Stimulated activated naive CD8-positive, alpha-beta T cell treated with anti-CD3 and anti-CD28 coated beads, Interleukin-15, Interleukin-2, amounts not matched to agents 100 ng/mL and 50 ng/mL, for 24 hours (primary cell): ENCODE results near the gene PRSS50.

Source experiments
- H3K27ac Mint-ChIP-seq: one replicate; pipeline ENCODE4 v1.8.0; 2021; ENCODE audit warnings: mild to moderate bottlenecking, mixed read lengths
- H3K27me3 Mint-ChIP-seq: one replicate; pipeline ENCODE4 v1.8.0; 2021; ENCODE audit warnings: mixed read lengths
- H3K36me3 Mint-ChIP-seq: one replicate; pipeline ENCODE4 v1.8.0; 2021; ENCODE audit warnings: low read depth, mixed read lengths
- H3K4me1 Mint-ChIP-seq: one replicate; pipeline ENCODE4 v1.8.0; 2021; ENCODE audit warnings: low read depth, mixed read lengths
- H3K4me3 Mint-ChIP-seq: one replicate; pipeline ENCODE4 v1.8.0; 2021; ENCODE audit warnings: mild to moderate bottlenecking, mixed read lengths
- H3K9me3 Mint-ChIP-seq: one replicate; pipeline ENCODE4 v1.8.0; 2021; ENCODE audit warnings: mixed read lengths

Gene PRSS50

GRCh38 chr3:46667061-46667621, 50.5 kb downstream of the PRSS50 start:
- no peak overlapping the region for H3K4me3 Mint-ChIP-seq
- no peaks in the 10 kb centered on the region for H3K27me3 Mint-ChIP-seq
- H3K9me3 Mint-ChIP-seq, result no peaks in the 10 kb centered on the region
- no peaks in the 10 kb centered on the region for H3K36me3 Mint-ChIP-seq
- no peak overlapping the region for H3K27ac Mint-ChIP-seq
- no peaks in the 10 kb centered on the region for H3K4me1 Mint-ChIP-seq

DNA sequence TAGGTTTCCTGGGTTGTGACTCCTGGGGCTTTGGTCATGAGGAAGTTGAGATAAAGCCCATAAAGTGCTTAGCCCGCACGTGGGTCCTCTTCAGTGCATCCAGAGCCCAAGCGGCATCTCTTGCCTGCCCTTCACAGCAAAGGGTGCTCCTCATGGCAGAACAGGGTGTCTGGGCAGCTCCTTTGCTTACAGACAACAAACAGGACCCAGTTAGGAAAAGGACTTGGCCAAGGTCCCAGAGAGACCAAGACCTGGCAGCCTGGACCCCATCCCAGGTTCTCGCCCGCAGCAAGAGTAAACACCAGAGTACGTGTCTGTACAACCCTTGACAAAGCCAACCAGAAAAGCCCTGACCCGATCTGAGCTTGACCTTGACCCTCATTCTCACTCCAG, 51.2 kb downstream of the PRSS50 start:
- no peak overlapping the region for H3K27ac Mint-ChIP-seq
- H3K4me3 Mint-ChIP-seq, result no peak overlapping the region

GRCh38 chr3:46665763-46666452, 51.8 kb downstream of the PRSS50 start:
- Mint-ChIP-seq H3K27me3 (no peaks in the 10 kb centered on the region), H3K4me3 (no peak overlapping the region), H3K36me3 (no peaks in the 10 kb centered on the region), H3K27ac (no peak overlapping the region), H3K9me3 (no peaks in the 10 kb centered on the region), H3K4me1 (no peaks in the 10 kb centered on the region)

More for the DNA sequence above, 51.2 kb downstream of the PRSS50 start:
- H3K27me3 Mint-ChIP-seq, result no peaks in the 10 kb centered on the region
- H3K36me3 Mint-ChIP-seq, result no peaks in the 10 kb centered on the region
- H3K4me1 Mint-ChIP-seq, result no peaks in the 10 kb centered on the region
- H3K9me3 Mint-ChIP-seq, result no peaks in the 10 kb centered on the region

DNA sequence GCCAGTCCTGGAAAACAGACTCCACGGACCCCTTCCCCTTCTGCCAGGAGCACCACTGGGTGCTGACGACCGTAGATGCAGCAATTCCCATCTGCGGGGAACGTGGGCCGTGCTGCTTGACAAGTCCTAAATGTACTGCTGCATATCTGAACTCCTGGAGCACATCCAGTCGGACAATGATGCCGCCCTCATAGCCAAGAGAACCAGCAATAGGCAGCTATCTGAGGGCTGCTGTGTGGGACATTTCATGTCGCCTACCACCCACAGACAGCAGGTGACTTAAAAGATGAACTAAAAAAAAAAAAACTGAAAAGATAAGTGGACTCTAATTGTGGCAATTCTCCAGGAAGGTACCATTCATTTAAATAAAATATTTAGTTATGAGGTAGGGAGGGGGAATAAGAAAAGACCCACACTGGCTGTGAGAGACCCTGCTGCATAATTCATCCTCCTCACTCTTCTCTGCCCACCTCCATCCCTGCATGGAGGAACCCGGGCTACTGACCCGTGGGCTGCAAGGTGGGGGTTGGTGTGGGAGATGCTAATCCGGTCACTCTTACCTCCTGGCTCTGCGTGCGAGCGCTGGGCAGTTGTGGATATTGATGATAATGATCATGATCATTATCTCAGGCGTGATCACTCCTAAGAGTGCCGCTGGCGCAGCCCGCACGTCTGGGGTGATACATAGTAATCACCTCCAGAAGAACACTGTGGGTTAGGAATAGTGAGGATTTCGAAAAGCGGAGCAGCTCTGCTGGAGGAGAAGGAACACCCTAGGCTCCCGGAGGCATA, 52.5 kb downstream of the PRSS50 start:
- Mint-ChIP-seq H3K4me1 (no peaks in the 10 kb centered on the region), H3K27ac (no peak overlapping the region), H3K36me3 (no peaks in the 10 kb centered on the region), H3K4me3 (no peak overlapping the region), H3K27me3 (no peaks in the 10 kb centered on the region), H3K9me3 (no peaks in the 10 kb centered on the region)

DNA sequence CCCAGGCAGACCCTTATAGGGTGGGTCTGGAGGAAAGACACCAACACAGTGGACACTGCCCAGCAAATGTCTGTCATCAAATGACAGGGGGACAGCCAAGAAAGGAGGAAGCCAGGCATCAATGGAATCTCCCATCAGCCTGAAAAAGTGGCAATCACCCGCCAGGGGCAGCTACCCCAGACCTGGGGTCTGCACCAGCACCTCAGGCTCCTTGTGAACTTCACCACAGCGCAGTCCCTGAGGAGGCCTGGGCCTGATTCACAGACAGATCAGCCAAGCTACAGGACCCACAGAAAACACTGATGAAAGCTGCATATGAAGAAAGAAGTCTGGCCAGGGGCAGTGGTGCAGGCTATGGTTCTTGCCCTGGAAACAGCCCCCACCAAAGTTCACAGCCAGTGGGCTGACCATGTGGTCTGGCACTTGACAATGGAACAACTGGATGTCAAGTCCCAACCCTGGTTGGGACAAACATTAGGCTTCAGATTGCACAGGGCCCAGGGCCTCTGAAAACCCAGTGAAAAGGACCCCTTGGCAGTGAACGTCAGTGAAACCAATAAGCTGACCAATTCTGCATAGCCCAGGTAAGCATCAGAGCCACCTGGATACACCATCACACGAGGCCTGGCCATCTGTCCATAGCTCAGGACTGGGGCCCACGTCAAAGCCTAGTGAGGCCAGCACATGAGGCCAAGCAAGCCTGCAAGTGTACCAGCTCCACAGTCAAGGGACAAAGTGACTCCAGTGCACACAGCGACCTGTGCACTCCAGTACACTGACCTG, 53.3 kb downstream of the PRSS50 start:
- Mint-ChIP-seq H3K4me1 (no peaks in the 10 kb centered on the region), H3K27me3 (no peaks in the 10 kb centered on the region), H3K27ac (no peak overlapping the region), H3K9me3 (no peaks in the 10 kb centered on the region), H3K4me3 (no peak overlapping the region), H3K36me3 (no peaks in the 10 kb centered on the region)

DNA sequence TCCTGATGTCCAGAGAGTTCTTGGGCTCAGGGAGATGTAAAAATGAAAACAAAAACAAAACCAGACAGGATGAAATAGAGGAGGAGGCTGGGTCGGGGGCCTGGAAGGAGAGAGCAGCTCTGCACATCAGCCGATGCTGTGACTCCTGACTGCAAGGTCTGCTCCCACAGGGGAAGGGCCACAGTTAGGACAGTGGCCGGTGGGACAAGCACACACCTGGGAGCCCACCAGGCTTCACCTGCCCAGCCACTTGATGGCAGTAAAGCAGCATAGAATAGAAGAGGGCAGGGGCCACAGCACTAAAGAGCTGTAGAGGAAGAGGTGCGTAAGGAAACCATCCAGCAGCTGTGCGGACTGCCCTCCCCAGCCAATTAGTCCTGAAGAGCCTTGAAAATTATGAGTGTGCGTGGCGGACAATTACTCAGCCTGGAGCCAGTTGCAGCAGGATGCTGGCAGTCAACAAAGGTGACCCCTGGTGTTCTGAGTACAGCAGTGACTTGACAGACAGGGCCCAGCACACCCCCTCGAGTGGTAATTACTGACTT, 54.0 kb downstream of the PRSS50 start:
- Mint-ChIP-seq H3K27me3 (no peaks in the 10 kb centered on the region), H3K9me3 (no peaks in the 10 kb centered on the region), H3K36me3 (no peaks in the 10 kb centered on the region), H3K4me3 (no peak overlapping the region), H3K27ac (no peak overlapping the region), H3K4me1 (no peaks in the 10 kb centered on the region)

DNA sequence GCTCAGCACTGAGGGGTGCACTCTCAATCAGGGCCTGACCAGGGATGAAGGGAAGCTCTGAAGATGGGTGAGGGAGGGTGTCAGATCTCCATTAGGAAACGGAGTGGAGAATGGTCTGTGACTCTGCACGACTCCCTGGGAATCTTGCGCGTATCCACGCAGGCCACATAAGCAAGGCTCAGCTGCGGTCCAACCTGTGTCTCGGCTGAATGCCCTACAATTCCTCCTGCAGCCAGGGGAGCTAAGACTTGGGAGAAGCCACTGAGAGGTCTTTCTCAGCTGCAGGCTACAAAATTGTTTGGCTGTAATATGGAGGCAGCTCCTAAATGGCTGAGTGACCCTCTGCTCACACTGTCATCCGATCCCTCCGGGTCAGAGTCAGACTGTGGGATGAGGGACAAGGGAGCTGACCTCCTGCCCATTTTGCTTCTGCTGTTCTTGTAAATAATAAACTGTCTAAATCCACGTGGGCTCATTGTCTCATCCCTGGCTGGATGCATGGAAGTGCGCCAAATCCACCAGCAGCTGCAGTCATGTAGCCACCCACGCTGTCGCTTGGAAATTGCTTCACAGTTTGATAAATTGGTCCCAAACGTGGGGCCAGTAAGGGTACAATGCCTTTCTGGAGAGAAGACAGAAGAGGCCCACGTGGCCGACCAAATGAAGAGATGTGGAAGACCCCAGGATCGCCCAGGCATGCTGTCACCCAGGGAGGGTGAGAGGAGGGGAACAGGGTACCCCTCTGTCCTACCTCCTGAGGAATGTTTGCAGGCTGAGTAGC, 54.7 kb downstream of the PRSS50 start:
- Mint-ChIP-seq H3K4me1 (no peaks in the 10 kb centered on the region), H3K36me3 (no peaks in the 10 kb centered on the region), H3K27ac (no peak overlapping the region), H3K4me3 (no peak overlapping the region), H3K9me3 (no peaks in the 10 kb centered on the region), H3K27me3 (no peaks in the 10 kb centered on the region)
